H9 (cell line): ENCODE data around the gene UQCRC1. TPM values are rescaled to one million over a fixed set of nuclear protein-coding genes. Genes with fewer than 3 reads are reported as not detected.
A peak's percentile ranks its signal among the peaks of the same experiment; 100 is the strongest.

Experiments used
- DNase-seq: peaks from one replicate; pipeline ENCODE4 v3.0.0-alpha.2; 2017
- H2AFZ ChIP-seq: one replicate; pipeline ENCODE4 v1.6.1; 2013; ENCODE audit warnings: mild to moderate bottlenecking, low read length, control low read depth, moderate library complexity
- H2AK5ac ChIP-seq: 2 replicates; pipeline ENCODE4 v1.6.1; 2013; ENCODE audit warnings: low read length, control low read depth, mixed read lengths; ENCODE audit not compliant: insufficient read length
- H2BK120ac ChIP-seq: one replicate; pipeline ENCODE4 v1.6.1; 2013; ENCODE audit warnings: low read depth, mild to moderate bottlenecking, low read length, control low read depth, inconsistent platforms; ENCODE audit not compliant: poor library complexity, severe bottlenecking
- H2BK12ac ChIP-seq: 2 replicates; pipeline ENCODE4 v1.6.1; 2013; ENCODE audit warnings: low read length, control low read depth, mixed read lengths, low read depth; ENCODE audit not compliant: insufficient read length
- H2BK15ac ChIP-seq: 2 replicates; pipeline ENCODE4 v1.6.1; 2013; ENCODE audit warnings: low read depth, low read length, control low read depth
- H2BK20ac ChIP-seq: one replicate; pipeline ENCODE4 v1.6.1; 2013; ENCODE audit warnings: low read depth, mild to moderate bottlenecking, low read length, control low read depth, inconsistent platforms; ENCODE audit not compliant: poor library complexity, severe bottlenecking
- H2BK5ac ChIP-seq: 2 replicates; pipeline ENCODE4 v1.6.1; 2013; ENCODE audit warnings: low read length, control low read depth, mixed read lengths; ENCODE audit not compliant: insufficient read length
- H3K14ac ChIP-seq: 2 replicates; pipeline ENCODE4 v1.6.1; 2013; ENCODE audit warnings: low read length, control low read depth; ENCODE audit not compliant: insufficient read depth
- H3K18ac ChIP-seq: 2 replicates; pipeline ENCODE4 v1.6.1; 2013; ENCODE audit warnings: low read depth, mild to moderate bottlenecking, mixed read lengths, low read length, control low read depth; ENCODE audit not compliant: insufficient read length
- H3K23ac ChIP-seq: 2 replicates; pipeline ENCODE4 v1.6.1; 2013; ENCODE audit warnings: low read length, control low read depth, mixed read lengths, low read depth; ENCODE audit not compliant: insufficient read length
- H3K23me2 ChIP-seq: 2 replicates; pipeline ENCODE4 v1.6.1; 2013; ENCODE audit warnings: low read depth, mild to moderate bottlenecking, mixed read lengths, low read length, control low read depth; ENCODE audit not compliant: insufficient read length, poor library complexity, severe bottlenecking
- H3K27ac ChIP-seq: 2 replicates; pipeline ENCODE4 v1.5.1; 2013; ENCODE audit warnings: low read length, control low read depth, mixed read lengths, low read depth; ENCODE audit not compliant: insufficient read length
- H3K27me3 ChIP-seq: 2 replicates; pipeline ENCODE4 v1.6.1; 2013; ENCODE audit warnings: low read length, control low read depth, inconsistent platforms; ENCODE audit not compliant: insufficient read depth
- H3K4ac ChIP-seq: 2 replicates; pipeline ENCODE4 v1.6.1; 2013; ENCODE audit warnings: low read depth, mild to moderate bottlenecking, control low read depth, inconsistent platforms, low read length, moderate library complexity
- H3K4me1 ChIP-seq: 2 replicates; pipeline ENCODE4 v1.6.1; 2013; ENCODE audit warnings: low read length, control low read depth, inconsistent platforms; ENCODE audit not compliant: insufficient read depth
- H3K4me2 ChIP-seq: 2 replicates; pipeline ENCODE4 v1.6.1; 2013; ENCODE audit warnings: low read length, control low read depth, mixed read lengths; ENCODE audit not compliant: insufficient read length, insufficient read depth
- H3K56ac ChIP-seq: 2 replicates; pipeline ENCODE4 v1.6.1; 2013; ENCODE audit warnings: low read depth, mild to moderate bottlenecking, mixed read lengths, low read length, control low read depth; ENCODE audit not compliant: insufficient read length
- H3K79me1 ChIP-seq: 2 replicates; pipeline ENCODE4 v1.6.1; 2013; ENCODE audit warnings: low read depth, mild to moderate bottlenecking, moderate library complexity, low read length, control low read depth, inconsistent platforms; ENCODE audit not compliant: insufficient read depth, poor library complexity, severe bottlenecking
- H3K79me2 ChIP-seq: 2 replicates; pipeline ENCODE4 v1.6.1; 2013; ENCODE audit warnings: low read length, control low read depth, inconsistent platforms; ENCODE audit not compliant: insufficient read depth
- H3K9ac ChIP-seq: 2 replicates; pipeline ENCODE4 v1.6.1; 2013; ENCODE audit warnings: low read length, control low read depth, mixed read lengths; ENCODE audit not compliant: insufficient read length; ENCODE audit errors: extremely low read depth
- H3K9me3 ChIP-seq: one replicate; pipeline ENCODE4 v1.6.1; 2013; ENCODE audit warnings: low read depth, low read length, inconsistent platforms; ENCODE audit not compliant: control insufficient read depth
- H3T11ph ChIP-seq: one replicate; pipeline ENCODE4 v1.6.1; 2013; ENCODE audit warnings: mild to moderate bottlenecking, low read length, control low read depth, inconsistent platforms
- H4K20me1 ChIP-seq: one replicate; pipeline ENCODE4 v1.6.1; 2013; ENCODE audit not compliant: control insufficient read depth, insufficient read length, insufficient read depth
- H4K5ac ChIP-seq: 2 replicates; pipeline ENCODE4 v1.6.1; 2013; ENCODE audit warnings: low read depth, mild to moderate bottlenecking, mixed read lengths, low read length, control low read depth; ENCODE audit not compliant: insufficient read length
- H4K8ac ChIP-seq: replicated peaks from 2 replicates; pipeline ENCODE4 v1.6.1; 2013; ENCODE audit warnings: low read length, control low read depth, mixed read lengths, low read depth; ENCODE audit not compliant: insufficient read length
- H4K91ac ChIP-seq: 2 replicates; pipeline ENCODE4 v1.6.1; 2013; ENCODE audit warnings: low read depth, mild to moderate bottlenecking, moderate library complexity, mixed read lengths, low read length, control low read depth; ENCODE audit not compliant: insufficient read length
- H3K27ac Mint-ChIP-seq, 3 experiments: 2 replicates in 2 of 3; 3 replicates in 1 of 3; pipeline ENCODE4 v1.8.0; 2020 to 2021; ENCODE audit warnings: mixed read lengths in 3 of 3, mild to moderate bottlenecking in 1 of 3, moderate library complexity in 1 of 3
- H3K27me3 Mint-ChIP-seq: 2 replicates; pipeline ENCODE4 v1.8.0; 2021; ENCODE audit warnings: low read depth, mild to moderate bottlenecking, moderate library complexity, mixed read lengths
- H3K36me3 Mint-ChIP-seq, 3 experiments: 2 replicates in 2 of 3; 3 replicates in 1 of 3; pipeline ENCODE4 v1.8.0; 2020 to 2021; ENCODE audit warnings: low read depth in 3 of 3, mixed read lengths in 3 of 3; ENCODE audit not compliant: insufficient read depth in 1 of 3
- H3K4me1 Mint-ChIP-seq, 2 experiments: 2 replicates each; pipeline ENCODE4 v1.8.0; 2020; ENCODE audit warnings: mixed read lengths in 2 of 2
- H3K4me3 Mint-ChIP-seq, 2 experiments: 2 replicates in 1 of 2; 3 replicates in 1 of 2; pipeline ENCODE4 v1.8.0; 2020 to 2021; ENCODE audit warnings: mild to moderate bottlenecking in 2 of 2, mixed read lengths in 2 of 2, moderate library complexity in 1 of 2
- H3K9me3 Mint-ChIP-seq, 2 experiments: 2 replicates in 1 of 2; 3 replicates in 1 of 2; pipeline ENCODE4 v1.8.0; 2020; ENCODE audit warnings: mild to moderate bottlenecking in 2 of 2, mixed read lengths in 2 of 2, moderate library complexity in 1 of 2
- WGBS: extraction: QIAGEN DNeasy Blood & Tissue Kit; methylation state at CpG from one replicate; pipeline ENCODE4 v1.1.7; 2013; ENCODE audit warnings: missing lambda C conversion rate, low lambda C conversion rate, mixed read lengths; ENCODE audit not compliant: insufficient read length; ENCODE audit errors: extremely low coverage; 5-methylcytosine and 5-hydroxymethylcytosine counted together
- total RNA-seq: library from RNA; stranded (reverse); gene quantifications from 2 replicates; pipeline ENCODE4 v1.2.1, GENCODE V29; 2021
- TF ChIP-seq, protein P1 (sequence below): fragments of 200-600 bp; sonication (generic); conservative IDR thresholded peaks from 3 replicates; pipeline ENCODE4 v1.8.0; 2021; ENCODE audit warnings: antibody characterized with exemption, mild to moderate bottlenecking

The UQCRC1 gene
- total RNA-seq, 1 experiment from 2014 or later = 285 TPM

DNA sequence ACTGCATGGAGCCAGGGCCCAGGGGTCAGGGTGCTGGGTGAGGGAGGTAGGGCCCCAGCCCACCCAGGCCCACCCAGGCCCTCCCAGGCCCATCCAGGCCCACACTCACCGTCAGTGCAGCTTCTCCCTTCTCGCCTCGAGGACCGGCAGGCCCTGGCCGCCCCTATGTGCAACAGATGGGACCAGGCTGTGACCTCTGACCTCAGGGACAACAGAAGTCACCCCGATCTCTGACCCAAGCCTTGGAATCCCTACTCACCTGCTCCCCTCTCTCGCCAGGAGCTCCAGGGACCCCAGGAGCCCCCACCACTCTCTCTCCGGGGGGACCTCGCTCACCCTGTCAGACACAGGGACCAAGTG is 43.1 kb downstream of the UQCRC1 start:
- no peak overlapping the region for H2BK120ac ChIP-seq
- no peak overlapping the region for H2BK5ac ChIP-seq
- no peak overlapping the region for H2AFZ ChIP-seq
- Mint-ChIP-seq H3K27me3 (no peaks in the 10 kb centered on the region), H3K4me1 (peaks cover 16 to 18% of the 10 kb centered on the region in 2 experiments), H3K4me3 (no peak overlapping the region), H3K36me3 (peaks cover 0 to 18% (median 0%) of the 10 kb centered on the region in 3 experiments; a peak in 3 of 7 replicates), H3K27ac (peak overlapping the region in 1 of 3 experiments; percentile 64; a peak in 2 of 7 replicates), H3K9me3 (no peaks in the 10 kb centered on the region; a peak in 1 of 5 replicates)
- H3K27me3 ChIP-seq = no peaks in the 10 kb centered on the region
- no peaks in the 10 kb centered on the region for H3K9me3 ChIP-seq
- no peak overlapping the region for H4K5ac ChIP-seq
- no peaks in the 10 kb centered on the region for H3K79me2 ChIP-seq
- H3T11ph ChIP-seq = no peak overlapping the region
- no peaks in the 10 kb centered on the region for H3K23me2 ChIP-seq
- H3K14ac ChIP-seq = no peak overlapping the region
- TF ChIP-seq, protein P1, sequence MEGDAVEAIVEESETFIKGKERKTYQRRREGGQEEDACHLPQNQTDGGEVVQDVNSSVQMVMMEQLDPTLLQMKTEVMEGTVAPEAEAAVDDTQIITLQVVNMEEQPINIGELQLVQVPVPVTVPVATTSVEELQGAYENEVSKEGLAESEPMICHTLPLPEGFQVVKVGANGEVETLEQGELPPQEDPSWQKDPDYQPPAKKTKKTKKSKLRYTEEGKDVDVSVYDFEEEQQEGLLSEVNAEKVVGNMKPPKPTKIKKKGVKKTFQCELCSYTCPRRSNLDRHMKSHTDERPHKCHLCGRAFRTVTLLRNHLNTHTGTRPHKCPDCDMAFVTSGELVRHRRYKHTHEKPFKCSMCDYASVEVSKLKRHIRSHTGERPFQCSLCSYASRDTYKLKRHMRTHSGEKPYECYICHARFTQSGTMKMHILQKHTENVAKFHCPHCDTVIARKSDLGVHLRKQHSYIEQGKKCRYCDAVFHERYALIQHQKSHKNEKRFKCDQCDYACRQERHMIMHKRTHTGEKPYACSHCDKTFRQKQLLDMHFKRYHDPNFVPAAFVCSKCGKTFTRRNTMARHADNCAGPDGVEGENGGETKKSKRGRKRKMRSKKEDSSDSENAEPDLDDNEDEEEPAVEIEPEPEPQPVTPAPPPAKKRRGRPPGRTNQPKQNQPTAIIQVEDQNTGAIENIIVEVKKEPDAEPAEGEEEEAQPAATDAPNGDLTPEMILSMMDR = no peak
- WGBS = no CpG with 5 or more reads among the region's 9 CpGs
- no peak overlapping the region for H2BK12ac ChIP-seq
- no peak overlapping the region for H3K4ac ChIP-seq
- H3K23ac ChIP-seq = no peak overlapping the region
- no peaks in the 10 kb centered on the region for H4K20me1 ChIP-seq
- H3K9ac ChIP-seq = no peak overlapping the region
- no peak overlapping the region for H2BK15ac ChIP-seq
- DNase-seq = no peak
- H3K18ac ChIP-seq = no peak overlapping the region
- no peak overlapping the region for H3K4me2 ChIP-seq
- H4K91ac ChIP-seq = no peak overlapping the region
- H4K8ac ChIP-seq = no peak overlapping the region
- no peak overlapping the region for H3K56ac ChIP-seq
- H3K79me1 ChIP-seq = no peaks in the 10 kb centered on the region
- no peaks in the 10 kb centered on the region; the same call in 1 of the 2 replicates for H3K4me1 ChIP-seq
- no peak overlapping the region for H3K27ac ChIP-seq
- no peak overlapping the region for H2BK20ac ChIP-seq
- no peak overlapping the region for H2AK5ac ChIP-seq
